ENCODE results near the gene CHMP6.

Gene CHMP6

GRCh38 chr17:80982426-80982974 is 9.1 kb upstream of the CHMP6 start:
- Histone ChIP-seq H3K4me3 (ENCODE audit: low read depth in 1 of 5, low read length in 5 of 5) (no peak overlapping the region), H3K27ac (ENCODE audit: low read depth, low read length) (no peak overlapping the region), H3K9ac (ENCODE audit: low read length in 5 of 5) (no peak overlapping the region), H3K27me3 (ENCODE audit: control insufficient read depth in 5 of 5, insufficient read depth in 4 of 5, low read length in 5 of 5) (peaks cover 0 to 29% (median 14%) of the 10 kb centered on the region in 5 donors), H3K9me3 (ENCODE audit: control insufficient read depth in 5 of 5, low read length in 5 of 5) (no peaks in the 10 kb centered on the region), H3K36me3 (ENCODE audit: control insufficient read depth in 5 of 5, insufficient read depth in 5 of 5, low read length in 5 of 5) (no peaks in the 10 kb centered on the region), H3K4me1 (ENCODE audit: control insufficient read depth in 5 of 5, insufficient read depth in 5 of 5, low read length in 5 of 5) (peaks cover 0 to 36% (median 12%) of the 10 kb centered on the region in 5 donors)

- H3K4me1 ChIP-seq (ENCODE audit: control insufficient read depth in 5 of 5, insufficient read depth in 5 of 5, low read length in 5 of 5): peaks cover 0 to 45% (median 21%) of the 10 kb centered on the region in 5 donors
- no peak overlapping the region for H3K27ac ChIP-seq (ENCODE audit: low read depth, low read length)
Measured at GRCh38 chr17:80983545-80983944, 8.1 kb upstream of the CHMP6 start.

GRCh38 chr17:80984749-80985148 is 6.9 kb upstream of the CHMP6 start:
- H3K9me3 ChIP-seq (ENCODE audit: control insufficient read depth in 5 of 5, low read length in 5 of 5): no peaks in the 10 kb centered on the region
- peaks cover 0 to 48% (median 26%) of the 10 kb centered on the region in 5 donors for H3K4me1 ChIP-seq (ENCODE audit: control insufficient read depth in 5 of 5, insufficient read depth in 5 of 5, low read length in 5 of 5)
- no peak overlapping the region for H3K27ac ChIP-seq (ENCODE audit: low read depth, low read length)
- peaks cover 0 to 22% (median 14%) of the 10 kb centered on the region in 5 donors for H3K27me3 ChIP-seq (ENCODE audit: control insufficient read depth in 5 of 5, insufficient read depth in 4 of 5, low read length in 5 of 5)
- no peak overlapping the region for H3K4me3 ChIP-seq (ENCODE audit: low read depth in 1 of 5, low read length in 5 of 5)
- no peaks in the 10 kb centered on the region for H3K36me3 ChIP-seq (ENCODE audit: control insufficient read depth in 5 of 5, insufficient read depth in 5 of 5, low read length in 5 of 5)
- no peak overlapping the region for H3K9ac ChIP-seq (ENCODE audit: low read length in 5 of 5)

More at GRCh38 chr17:80983545-80983944, 8.1 kb upstream of the CHMP6 start:
- Histone ChIP-seq H3K36me3 (ENCODE audit: control insufficient read depth in 5 of 5, insufficient read depth in 5 of 5, low read length in 5 of 5) (no peaks in the 10 kb centered on the region), H3K4me3 (ENCODE audit: low read depth in 1 of 5, low read length in 5 of 5) (no peak overlapping the region), H3K9ac (ENCODE audit: low read length in 5 of 5) (no peak overlapping the region), H3K9me3 (ENCODE audit: control insufficient read depth in 5 of 5, low read length in 5 of 5) (no peaks in the 10 kb centered on the region), H3K27me3 (ENCODE audit: control insufficient read depth in 5 of 5, insufficient read depth in 4 of 5, low read length in 5 of 5) (peaks cover 0 to 31% (median 14%) of the 10 kb centered on the region in 5 donors)

- no peaks in the 10 kb centered on the region for H3K9me3 ChIP-seq (ENCODE audit: control insufficient read depth in 5 of 5, low read length in 5 of 5)
- H3K27ac ChIP-seq (ENCODE audit: low read depth, low read length): no peak overlapping the region
- peaks cover 0 to 48% (median 29%) of the 10 kb centered on the region in 5 donors for H3K4me1 ChIP-seq (ENCODE audit: control insufficient read depth in 5 of 5, insufficient read depth in 5 of 5, low read length in 5 of 5)
- no peak overlapping the region for H3K4me3 ChIP-seq (ENCODE audit: low read depth in 1 of 5, low read length in 5 of 5)
- H3K9ac ChIP-seq (ENCODE audit: low read length in 5 of 5): no peak overlapping the region
- H3K36me3 ChIP-seq (ENCODE audit: control insufficient read depth in 5 of 5, insufficient read depth in 5 of 5, low read length in 5 of 5): no peaks in the 10 kb centered on the region
- H3K27me3 ChIP-seq (ENCODE audit: control insufficient read depth in 5 of 5, insufficient read depth in 4 of 5, low read length in 5 of 5): peaks cover 0 to 14% (median 5%) of the 10 kb centered on the region in 5 donors
Measured at GRCh38 chr17:80986046-80986445, 5.6 kb upstream of the CHMP6 start.

- H3K27ac ChIP-seq (ENCODE audit: low read depth, low read length): no peak overlapping the region
- no peak overlapping the region for H3K4me3 ChIP-seq (ENCODE audit: low read depth in 1 of 5, low read length in 5 of 5)
- no peak overlapping the region for H3K9ac ChIP-seq (ENCODE audit: low read length in 5 of 5)
- H3K4me1 ChIP-seq (ENCODE audit: control insufficient read depth in 5 of 5, insufficient read depth in 5 of 5, low read length in 5 of 5): peaks cover 0 to 44% (median 35%) of the 10 kb centered on the region in 5 donors
- H3K9me3 ChIP-seq (ENCODE audit: control insufficient read depth in 5 of 5, low read length in 5 of 5): no peaks in the 10 kb centered on the region
- H3K36me3 ChIP-seq (ENCODE audit: control insufficient read depth in 5 of 5, insufficient read depth in 5 of 5, low read length in 5 of 5): no peaks in the 10 kb centered on the region
- peaks cover 0 to 9% (median 1%) of the 10 kb centered on the region in 5 donors for H3K27me3 ChIP-seq (ENCODE audit: control insufficient read depth in 5 of 5, insufficient read depth in 4 of 5, low read length in 5 of 5)
Measured at GRCh38 chr17:80986816-80987475, 4.7 kb upstream of the CHMP6 start.

- peak overlapping the region in 1 of 5 donors; percentile 41 for H3K9ac ChIP-seq (ENCODE audit: low read length in 5 of 5)
- no peaks in the 10 kb centered on the region for H3K36me3 ChIP-seq (ENCODE audit: control insufficient read depth in 5 of 5, insufficient read depth in 5 of 5, low read length in 5 of 5)
- peaks cover 3 to 52% (median 43%) of the 10 kb centered on the region in 5 donors for H3K4me1 ChIP-seq (ENCODE audit: control insufficient read depth in 5 of 5, insufficient read depth in 5 of 5, low read length in 5 of 5)
- H3K27ac ChIP-seq (ENCODE audit: low read depth, low read length): no peak overlapping the region
- no peak overlapping the region for H3K4me3 ChIP-seq (ENCODE audit: low read depth in 1 of 5, low read length in 5 of 5)
- H3K27me3 ChIP-seq (ENCODE audit: control insufficient read depth in 5 of 5, insufficient read depth in 4 of 5, low read length in 5 of 5): peaks cover 0 to 2% (median 0%) of the 10 kb centered on the region in 5 donors
- no peaks in the 10 kb centered on the region for H3K9me3 ChIP-seq (ENCODE audit: control insufficient read depth in 5 of 5, low read length in 5 of 5)
Measured at GRCh38 chr17:80987941-80988461, 3.6 kb upstream of the CHMP6 start.

- Histone ChIP-seq H3K27me3 (ENCODE audit: control insufficient read depth in 5 of 5, insufficient read depth in 4 of 5, low read length in 5 of 5) (peaks cover 0 to 2% (median 0%) of the 10 kb centered on the region in 5 donors), H3K4me3 (ENCODE audit: low read depth in 1 of 5, low read length in 5 of 5) (peak overlapping the region in 1 of 5 donors; percentile 45), H3K9me3 (ENCODE audit: control insufficient read depth in 5 of 5, low read length in 5 of 5) (no peaks in the 10 kb centered on the region), H3K9ac (ENCODE audit: low read length in 5 of 5) (peak overlapping the region in 2 of 5 donors; percentile 30 to 62), H3K27ac (ENCODE audit: low read depth, low read length) (no peak overlapping the region), H3K36me3 (ENCODE audit: control insufficient read depth in 5 of 5, insufficient read depth in 5 of 5, low read length in 5 of 5) (no peaks in the 10 kb centered on the region), H3K4me1 (ENCODE audit: control insufficient read depth in 5 of 5, insufficient read depth in 5 of 5, low read length in 5 of 5) (peaks cover 3 to 61% (median 54%) of the 10 kb centered on the region in 5 donors)
Measured at GRCh38 chr17:80989586-80989913, 2.1 kb upstream of the CHMP6 start.

- Histone ChIP-seq H3K27me3 (ENCODE audit: control insufficient read depth in 5 of 5, insufficient read depth in 4 of 5, low read length in 5 of 5) (peaks cover 0 to 2% (median 0%) of the 10 kb centered on the region in 5 donors), H3K9me3 (ENCODE audit: control insufficient read depth in 5 of 5, low read length in 5 of 5) (no peaks in the 10 kb centered on the region), H3K4me3 (ENCODE audit: low read depth in 1 of 5, low read length in 5 of 5) (peak overlapping the region; percentile 71 to 82 (median 81)), H3K27ac (ENCODE audit: low read depth, low read length) (no peak overlapping the region), H3K9ac (ENCODE audit: low read length in 5 of 5) (peak overlapping the region in 4 of 5 donors; percentile 69 to 98 (median 88)), H3K4me1 (ENCODE audit: control insufficient read depth in 5 of 5, insufficient read depth in 5 of 5, low read length in 5 of 5) (peaks cover 3 to 61% (median 54%) of the 10 kb centered on the region in 5 donors), H3K36me3 (ENCODE audit: control insufficient read depth in 5 of 5, insufficient read depth in 5 of 5, low read length in 5 of 5) (peaks cover 0 to 13% (median 12%) of the 10 kb centered on the region in 5 donors)
Measured at GRCh38 chr17:80990921-80991644, 558 bp upstream of the CHMP6 start.

GRCh38 chr17:80992077-80992947 is 671 bp downstream of the CHMP6 start:
- Histone ChIP-seq H3K4me3 (ENCODE audit: low read depth in 1 of 5, low read length in 5 of 5) (peak overlapping the region in 4 of 5 donors; percentile 71 to 82 (median 80)), H3K9ac (ENCODE audit: low read length in 5 of 5) (peak overlapping the region in 4 of 5 donors; percentile 78 to 98 (median 92)), H3K27ac (ENCODE audit: low read depth, low read length) (no peak overlapping the region), H3K4me1 (ENCODE audit: control insufficient read depth in 5 of 5, insufficient read depth in 5 of 5, low read length in 5 of 5) (peaks cover 3 to 53% (median 48%) of the 10 kb centered on the region in 5 donors), H3K36me3 (ENCODE audit: control insufficient read depth in 5 of 5, insufficient read depth in 5 of 5, low read length in 5 of 5) (peaks cover 0 to 25% (median 24%) of the 10 kb centered on the region in 5 donors), H3K27me3 (ENCODE audit: control insufficient read depth in 5 of 5, insufficient read depth in 4 of 5, low read length in 5 of 5) (peaks cover 0 to 2% (median 0%) of the 10 kb centered on the region in 5 donors), H3K9me3 (ENCODE audit: control insufficient read depth in 5 of 5, low read length in 5 of 5) (no peaks in the 10 kb centered on the region)
